IMR-90 (cell line): ENCODE data around the gene PNKP. TPM values are rescaled to one million over a fixed set of nuclear protein-coding genes. Genes with fewer than 3 reads are reported as not detected.

Experiments
- ATAC-seq: fragments of 200-7000 bp; cut with Tn5 transposase; 2 replicates; pipeline ENCODE4 v1.9.1; 2020; ENCODE audit warnings: low read depth, mild to moderate bottlenecking, moderate library complexity
- BruUV-seq: library from RNA; stranded (reverse); fragments of 400-500 nt; replicated peaks from 2 replicates; lab custom pipeline; 2021; lab: Mats Ljungman, UMichigan
- CTCF ChIA-PET: fragments of 300-600 bp; formaldehyde crosslinking; extraction: SDS; loops from one replicate; lab custom pipeline; 2021; ENCODE audit warnings: antibody characterized with exemption; lab: Yijun Ruan, JAX
- POLR2A ChIA-PET: fragments of 300-600 bp; sonication (Branson Sonifier 250); formaldehyde crosslinking; loops from one replicate; lab custom pipeline; 2022; ENCODE audit warnings: antibody characterized with exemption; ENCODE audit not compliant: unreplicated experiment; lab: Charles Lee
- DNase-seq: peaks from one replicate; pipeline ENCODE4 v3.0.0; 2013
- H2AFZ ChIP-seq: replicated peaks from 2 replicates; pipeline ENCODE3; 2013; ENCODE audit warnings: low read length, mild to moderate bottlenecking; ENCODE audit not compliant: poor library complexity
- H2AK5ac ChIP-seq: 2 replicates; pipeline ENCODE4 v1.6.1; 2013; ENCODE audit warnings: low read depth, low read length, inconsistent platforms
- H2AK9ac ChIP-seq: replicated peaks from 2 replicates; pipeline ENCODE3; 2013; ENCODE audit warnings: mild to moderate bottlenecking, low read depth, low read length, moderate library complexity; ENCODE audit not compliant: poor library complexity
- H2BK120ac ChIP-seq: 2 replicates; pipeline ENCODE4 v1.6.1; 2013; ENCODE audit warnings: low read depth, low read length, inconsistent platforms
- H2BK15ac ChIP-seq: 3 replicates; pipeline ENCODE4 v1.6.1; 2013; ENCODE audit warnings: low read depth, low read length, inconsistent platforms
- H2BK20ac ChIP-seq: 2 replicates; pipeline ENCODE4 v1.6.1; 2013; ENCODE audit warnings: low read depth, mild to moderate bottlenecking, inconsistent platforms, low read length, moderate library complexity
- H2BK5ac ChIP-seq: 2 replicates; pipeline ENCODE4 v1.6.1; 2013; ENCODE audit warnings: mild to moderate bottlenecking, low read depth, low read length, inconsistent platforms; ENCODE audit not compliant: poor library complexity, severe bottlenecking
- H3K14ac ChIP-seq: replicated peaks from 2 replicates; pipeline ENCODE4 v1.6.1; 2013; ENCODE audit warnings: low read depth, low read length, inconsistent platforms
- H3K18ac ChIP-seq: 2 replicates; pipeline ENCODE4 v1.6.1; 2013; ENCODE audit warnings: low read depth, low read length, control low read depth
- H3K23ac ChIP-seq: 2 replicates; pipeline ENCODE4 v1.6.1; 2013; ENCODE audit warnings: low read depth, low read length, inconsistent platforms
- H3K27ac ChIP-seq: 2 replicates; pipeline ENCODE4 v1.5.1; 2013; ENCODE audit warnings: mild to moderate bottlenecking, control low read depth, low read length; ENCODE audit not compliant: insufficient read depth
- H3K27me3 ChIP-seq: 2 replicates; pipeline ENCODE4 v1.6.1; 2013; ENCODE audit warnings: low read length; ENCODE audit not compliant: control insufficient read depth, insufficient read depth
- H3K36me3 ChIP-seq: 2 replicates; pipeline ENCODE4 v1.6.1; 2013; ENCODE audit warnings: low read length, mixed read lengths; ENCODE audit not compliant: control insufficient read depth, insufficient read depth
- H3K4ac ChIP-seq: 2 replicates; pipeline ENCODE4 v1.6.1; 2013; ENCODE audit warnings: low read depth, low read length, inconsistent platforms
- H3K4me1 ChIP-seq: 2 replicates; pipeline ENCODE4 v1.6.1; 2013; ENCODE audit warnings: low read length, mixed read lengths; ENCODE audit not compliant: control insufficient read depth, insufficient read depth
- H3K4me2 ChIP-seq: 2 replicates; pipeline ENCODE4 v1.6.1; 2013; ENCODE audit warnings: low read depth, mild to moderate bottlenecking, control low read depth, low read length, moderate library complexity
- H3K4me3 ChIP-seq: 2 replicates; pipeline ENCODE4 v1.5.1; 2013; ENCODE audit warnings: low read depth, mild to moderate bottlenecking, control low read depth, low read length, moderate library complexity; ENCODE audit not compliant: insufficient read depth
- H3K56ac ChIP-seq: 2 replicates; pipeline ENCODE4 v1.6.1; 2013; ENCODE audit warnings: low read length, inconsistent platforms; ENCODE audit not compliant: insufficient read depth; ENCODE audit errors: extremely low read depth
- H3K79me1 ChIP-seq, 2 experiments: 2 replicates each; pipeline ENCODE4 v1.6.1; 2013; ENCODE audit warnings: low read length in 2 of 2, inconsistent platforms in 1 of 2, low read depth in 1 of 2
- H3K9ac ChIP-seq: 2 replicates; pipeline ENCODE4 v1.6.1; 2013; ENCODE audit warnings: low read depth, low read length, control low read depth
- H3K9me1 ChIP-seq: 2 replicates; pipeline ENCODE4 v1.6.1; 2013; ENCODE audit warnings: low read length, inconsistent platforms; ENCODE audit not compliant: insufficient read depth
- H3K9me3 ChIP-seq: 2 replicates; pipeline ENCODE4 v1.6.1; 2013; ENCODE audit warnings: low read length; ENCODE audit not compliant: control insufficient read depth, insufficient read depth
- H4K20me1 ChIP-seq: 2 replicates; pipeline ENCODE4 v1.6.1; 2013; ENCODE audit warnings: low read length, inconsistent platforms; ENCODE audit not compliant: insufficient read depth
- H4K5ac ChIP-seq: 2 replicates; pipeline ENCODE4 v1.6.1; 2013; ENCODE audit warnings: mild to moderate bottlenecking, low read depth, low read length, control low read depth
- H4K8ac ChIP-seq, 2 experiments: 2 replicates each; pipeline ENCODE4 v1.6.1; 2013; ENCODE audit warnings: low read depth in 2 of 2, low read length in 2 of 2, control low read depth in 1 of 2, inconsistent platforms in 1 of 2
- H4K91ac ChIP-seq: 2 replicates; pipeline ENCODE4 v1.6.1; 2013; ENCODE audit warnings: low read depth, low read length, inconsistent platforms; ENCODE audit not compliant: insufficient read depth
- BHLHE40 ChIP-seq: fragments of 150-350 bp; IDR thresholded peaks from 2 replicates; pipeline ENCODE4 v1.6.1; 2016; ENCODE audit warnings: mild to moderate bottlenecking, low read depth, low read length
- POLR2A ChIP-seq: IDR thresholded peaks from 2 replicates; pipeline ENCODE4 v1.6.1; 2012; ENCODE audit warnings: mild to moderate bottlenecking, low read depth, low read length
- WGBS, 2 experiments: methylation state at CpG; one replicate each; pipeline versions ENCODE4 v1.1.5 to v1.1.7; 2013; ENCODE audit warnings: missing lambda C conversion rate in 2 of 2; ENCODE audit not compliant: insufficient read length in 1 of 2; ENCODE audit errors: extremely low coverage in 2 of 2; 5-methylcytosine and 5-hydroxymethylcytosine counted together
- dilution Hi-C: fragments of 300-500 bp; cut with HindIII; formaldehyde crosslinking; loops from one replicate; pipeline ENCODE4 v1.14.3; 2018; ENCODE audit warnings: low sequenced_read_pairs; ENCODE audit not compliant: unreplicated experiment
- in situ Hi-C: fragments of 300-500 bp; cut with MboI; formaldehyde crosslinking; loops from 3 replicates; pipeline ENCODE4 v1.14.3; 2019; ENCODE audit warnings: low sequenced_read_pairs, inconsistent platforms, mixed read lengths
- intact Hi-C: fragments of 100-400 bp; cut with micrococcal nuclease; formaldehyde crosslinking; loops from 2 replicates; pipeline ENCODE4 v1.10.0; 2022
- polyA plus RNA-seq, 3 experiments: library from polyadenylated mRNA; depleted of rRNA; stranded (reverse); fragments of >200 nt; gene quantifications; 2 replicates each; pipeline ENCODE4 v1.2.3, GENCODE V29; 2012; ENCODE audit warnings: low replicate concordance in 1 of 3
- total RNA-seq: library from RNA; depleted of rRNA; stranded (reverse); fragments of >200 nt; gene quantifications from 2 replicates; pipeline ENCODE4 v1.2.3, GENCODE V29; 2012

Gene PNKP
- total and polyA plus RNA-seq, 2 of the 4 experiments (the other 2 are of a cell fraction), result 14.2 to 25.0 TPM

DNA sequence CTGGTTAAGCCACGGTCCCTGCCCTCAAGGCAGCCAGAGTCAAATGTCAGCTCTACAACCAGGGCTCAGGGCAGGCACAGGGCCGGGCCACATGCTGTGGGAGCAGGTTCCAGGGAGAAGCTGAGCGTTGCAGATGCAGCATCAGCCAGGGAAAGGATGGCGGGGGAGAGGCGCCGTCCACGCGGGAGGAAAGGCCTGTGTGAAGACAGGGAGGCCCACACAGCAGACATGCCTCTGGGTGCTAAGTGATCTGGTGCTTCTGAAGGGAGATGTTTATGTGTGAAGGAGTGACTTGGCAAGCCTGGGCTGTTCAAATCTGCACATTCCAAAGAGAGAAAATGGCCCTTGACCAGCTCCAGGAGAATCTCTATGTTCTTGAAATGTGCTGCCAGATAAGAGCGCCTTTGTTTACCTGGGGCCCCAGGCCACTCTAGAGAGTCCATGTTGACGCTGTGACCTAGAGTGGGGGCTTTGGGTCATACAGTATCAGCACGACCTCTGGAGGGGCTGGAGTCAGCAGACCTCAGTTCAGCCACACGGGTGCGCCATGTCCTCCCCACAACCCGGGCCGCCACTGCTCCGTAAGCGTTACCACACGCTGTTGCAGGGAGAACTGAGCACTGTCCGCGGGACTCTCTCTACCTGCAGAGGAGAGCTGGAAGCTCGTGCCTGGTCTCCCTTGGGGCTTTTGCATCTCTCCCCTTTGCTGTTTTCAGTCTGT lies 45.7 kb upstream of the PNKP start:
- ChIA-PET CTCF (no interaction called here), POLR2A (no interaction called here)
- Histone ChIP-seq H3K9me3 (no peaks in the 10 kb centered on the region), H3K4me2 (no peak overlapping the region), H2AK9ac (peak overlapping the region; percentile 77), H3K23ac (no peak overlapping the region), H3K36me3 (peaks cover 60% of the 10 kb centered on the region), H2AFZ (no peak overlapping the region), H2AK5ac (no peak overlapping the region), H3K9me1 (peaks cover 9% of the 10 kb centered on the region), H2BK120ac (no peak overlapping the region), H4K20me1 (peaks cover 28% of the 10 kb centered on the region), H2BK15ac (no peak overlapping the region), H3K27me3 (no peaks in the 10 kb centered on the region), H3K9ac (no peak overlapping the region), H3K4me1 (peaks cover 3% of the 10 kb centered on the region), H3K4me3 (no peak overlapping the region), H3K18ac (no peak overlapping the region), H4K8ac (no peak overlapping the region), H2BK20ac (no peak overlapping the region), H4K5ac (no peak overlapping the region), H3K27ac (no peak overlapping the region), H3K56ac (no peak overlapping the region), H3K79me1 (peaks cover 25 to 76% of the 10 kb centered on the region in 2 experiments), H3K14ac (no peak overlapping the region), H2BK5ac (no peak overlapping the region), H3K4ac (no peak overlapping the region), H4K91ac (no peak overlapping the region)
- dilution Hi-C loops (no loop called here), intact Hi-C loops (no loop called here), in situ Hi-C loops (no loop called here)
- peak; percentile 44 for DNase-seq
- TF ChIP-seq POLR2A (no peak), BHLHE40 (0 out of 2 replicates have a peak, but pooled peaks have one; percentile 6)
- WGBS, 2 experiments, result 76% methylated on average over 9 of the region's 21 CpGs; no CpG with 5 or more reads in 1 of the 2 experiments
- BruUV-seq, result no TSS peak
- peak; percentile 68 for ATAC-seq
